GM21367 (cell line): Measurements from ENCODE around the gene CYB5R2.

Experiments
- ATAC-seq: cut with Tn5 transposase; IDR thresholded peaks from one replicate; pipeline ENCODE4 v1.9.1; 2021; ENCODE audit not compliant: unreplicated experiment

The CYB5R2 gene

GRCh38 chr11:7638710-7639642, 34.3 kb downstream of the CYB5R2 start:
- ATAC-seq, result peak; percentile 49

GRCh38 chr11:7637447-7638157, 35.7 kb downstream of the CYB5R2 start:
- ATAC-seq, result no peak

GRCh38 chr11:7636350-7636749, 37.0 kb downstream of the CYB5R2 start:
- ATAC-seq, result no peak

GRCh38 chr11:7635708-7636107, 37.6 kb downstream of the CYB5R2 start:
- no peak for ATAC-seq

DNA sequence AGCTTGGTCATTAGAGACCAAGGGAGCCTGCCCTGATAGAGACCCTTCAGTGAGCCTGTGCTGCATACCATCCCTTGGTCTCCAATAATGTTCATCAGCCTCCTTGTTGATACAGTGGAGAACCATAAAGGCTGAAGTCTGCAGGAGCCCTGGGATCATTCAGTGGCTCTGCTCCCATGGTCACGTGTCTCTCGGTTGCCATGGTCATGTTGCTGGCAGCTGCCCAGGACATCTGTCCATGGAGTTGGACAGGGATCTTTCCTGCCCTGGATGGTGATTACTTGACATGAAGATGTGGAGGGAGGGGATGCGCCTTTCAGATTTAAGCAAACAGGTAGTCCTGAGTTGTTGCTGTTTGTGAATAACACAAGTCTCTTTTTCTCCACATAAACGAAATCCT, 38.2 kb downstream of the CYB5R2 start:
- no peak for ATAC-seq

DNA sequence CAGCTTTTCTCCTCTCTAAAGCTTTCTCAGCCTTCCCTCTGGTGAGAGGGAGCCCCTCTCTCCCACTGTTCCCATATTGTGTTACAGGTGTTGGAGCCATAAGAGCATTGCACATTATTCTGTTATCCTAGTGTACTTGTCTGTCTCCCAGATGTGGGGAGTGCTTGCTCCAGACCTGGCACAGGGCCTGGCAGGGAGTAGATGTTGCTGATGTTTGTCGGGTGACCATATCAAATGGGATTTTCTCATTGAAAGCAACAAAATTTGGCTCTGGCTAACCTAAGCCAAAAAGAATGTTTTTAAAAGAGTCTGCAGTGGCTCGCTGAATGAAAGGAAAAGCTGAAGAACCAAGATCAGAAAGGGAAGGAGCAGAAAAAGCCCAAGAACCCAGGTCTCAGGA, 41.1 kb downstream of the CYB5R2 start:
- no peak for ATAC-seq

GRCh38 chr11:7630002-7630401, 43.3 kb downstream of the CYB5R2 start:
- ATAC-seq, result no peak

DNA sequence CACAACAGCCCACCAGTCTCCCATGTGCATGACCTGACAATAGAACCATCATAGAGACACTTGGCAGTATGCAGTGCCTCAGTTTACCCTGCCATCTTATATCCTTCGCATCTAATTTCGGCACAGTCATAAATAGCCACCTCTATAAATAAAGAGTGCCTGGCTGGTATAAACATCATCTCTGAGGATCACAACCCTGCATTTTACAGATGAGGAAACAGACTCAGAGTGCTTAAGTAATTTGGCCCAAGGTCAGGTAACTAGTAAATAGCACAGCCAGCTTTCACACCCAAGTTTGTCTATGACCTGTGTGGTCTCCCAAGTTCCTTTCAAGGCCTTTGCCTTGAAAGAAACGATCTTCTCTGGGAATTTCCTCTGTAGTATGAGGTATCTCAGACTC, 44.6 kb downstream of the CYB5R2 start:
- no peak for ATAC-seq

DNA sequence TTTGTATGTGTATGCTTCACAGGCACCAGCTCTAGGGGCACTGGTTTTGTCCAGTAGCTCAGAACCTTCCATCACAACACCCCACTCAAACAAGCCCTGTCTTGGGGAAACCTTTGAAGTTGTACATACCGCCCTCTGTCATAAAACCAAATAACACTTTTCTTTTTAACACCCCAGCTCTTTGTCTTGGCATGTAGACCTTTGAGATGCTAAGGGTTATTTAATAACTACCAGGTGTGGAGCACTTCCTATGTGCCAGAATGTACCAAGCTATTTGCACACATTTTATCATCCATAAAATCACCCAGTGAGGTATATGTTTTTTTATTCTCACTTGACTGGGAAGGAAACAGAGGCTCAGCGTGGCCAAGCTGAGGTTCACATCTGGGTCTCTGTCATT, 50.6 kb downstream of the CYB5R2 start:
- ATAC-seq, result no peak

DNA sequence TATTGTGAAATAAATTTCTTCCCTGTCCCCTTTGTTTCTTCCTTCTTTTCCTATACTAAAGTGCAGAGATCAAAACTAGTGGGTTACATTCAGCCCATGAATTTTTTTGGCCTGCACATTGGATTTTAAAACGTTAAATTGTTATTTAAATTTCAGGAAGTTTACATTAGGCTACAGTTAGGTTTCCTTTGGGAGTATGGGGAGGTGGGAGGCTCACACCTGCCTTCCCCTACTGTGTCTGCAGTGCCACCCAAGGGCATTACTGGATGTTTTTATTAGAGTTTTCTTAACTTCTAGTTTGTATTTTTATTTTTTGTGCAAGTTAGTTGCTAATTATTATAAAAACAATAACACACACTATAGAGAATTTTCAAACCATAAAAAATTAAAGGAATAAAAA, 51.7 kb downstream of the CYB5R2 start:
- ATAC-seq, result no peak

DNA sequence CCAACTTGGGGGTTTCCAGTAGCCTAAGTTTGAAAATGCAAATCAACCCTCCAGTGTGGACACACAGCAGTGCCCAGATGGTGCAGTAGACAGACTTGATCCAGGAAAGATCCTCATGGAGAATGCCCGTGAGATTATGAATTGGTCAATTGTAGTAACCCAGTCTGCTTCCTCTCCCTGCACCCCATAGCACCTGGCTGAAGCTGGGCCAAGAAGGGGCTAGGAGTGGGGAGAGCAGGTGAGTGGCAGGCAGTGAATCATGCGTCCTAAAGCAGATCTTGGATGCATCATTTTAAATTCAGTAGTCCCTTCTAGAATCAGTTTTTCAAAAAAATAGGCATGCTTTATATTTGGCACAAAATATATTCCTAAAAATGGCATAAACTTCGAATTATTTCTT, 52.2 kb downstream of the CYB5R2 start:
- no peak for ATAC-seq

DNA sequence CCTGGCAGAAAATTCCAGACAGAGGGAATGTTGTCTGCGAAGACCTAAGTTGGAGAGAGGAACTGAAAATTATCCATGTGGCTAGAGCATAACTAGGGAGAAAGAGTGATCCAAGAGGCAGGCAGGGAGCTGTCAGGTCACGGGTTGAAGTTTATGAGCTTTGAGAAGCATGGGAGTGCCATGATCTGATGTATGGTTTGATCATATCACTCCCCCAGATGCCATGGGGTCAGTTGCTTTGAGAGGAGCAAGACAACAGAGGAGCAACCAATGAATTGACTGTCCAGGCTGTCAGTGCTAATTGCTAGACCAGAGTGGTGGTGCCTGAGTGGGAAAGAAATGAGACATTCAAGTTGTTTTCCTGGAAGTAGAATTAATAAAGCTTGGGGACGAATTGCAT, 54.0 kb downstream of the CYB5R2 start:
- no peak for ATAC-seq

GRCh38 chr11:7617032-7617431, 56.3 kb downstream of the CYB5R2 start:
- ATAC-seq, result no peak
